CD4-positive, alpha-beta T cell treated with Interleukin-17A for 1 hour (primary cell): ENCODE measurements around the gene CERK.

ENCODE experiments used
- DNase-seq: peaks from one replicate; pipeline ENCODE4 v3.0.0-alpha.2; 2020

Gene CERK

DNA sequence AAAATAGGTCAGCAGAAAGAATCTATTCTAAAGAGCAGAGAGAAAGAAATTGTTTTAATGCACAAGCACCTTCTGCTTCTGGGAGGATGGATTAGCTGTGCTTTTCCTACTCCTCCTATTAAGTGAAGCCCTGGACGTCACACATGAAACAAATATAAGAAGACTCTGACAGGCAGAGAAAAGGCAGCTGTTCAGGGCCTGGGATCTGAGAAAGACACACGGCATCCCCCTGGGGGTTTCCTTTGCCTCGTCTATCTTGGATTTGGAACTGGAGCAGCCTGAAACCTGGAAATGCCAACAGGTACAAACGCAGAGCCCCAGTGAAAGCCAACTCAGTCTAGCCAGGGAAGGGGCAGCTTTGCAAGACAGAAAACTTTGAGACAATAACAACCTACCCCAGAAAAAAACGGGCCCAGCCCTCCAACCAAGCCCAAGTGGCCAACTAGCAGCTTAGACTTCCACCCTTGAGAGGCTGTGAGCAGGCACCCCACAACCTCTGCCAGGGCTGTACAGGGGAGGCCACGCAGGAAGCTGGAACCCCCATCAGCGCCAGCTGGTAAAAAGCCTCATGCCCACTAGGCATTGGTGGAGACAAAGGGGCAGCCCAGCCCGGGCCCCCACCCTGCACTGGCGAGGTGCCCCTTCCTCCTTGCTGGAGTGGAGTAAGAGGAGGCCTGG, 7.3 kb downstream of the CERK start:
- no peak for DNase-seq

DNA sequence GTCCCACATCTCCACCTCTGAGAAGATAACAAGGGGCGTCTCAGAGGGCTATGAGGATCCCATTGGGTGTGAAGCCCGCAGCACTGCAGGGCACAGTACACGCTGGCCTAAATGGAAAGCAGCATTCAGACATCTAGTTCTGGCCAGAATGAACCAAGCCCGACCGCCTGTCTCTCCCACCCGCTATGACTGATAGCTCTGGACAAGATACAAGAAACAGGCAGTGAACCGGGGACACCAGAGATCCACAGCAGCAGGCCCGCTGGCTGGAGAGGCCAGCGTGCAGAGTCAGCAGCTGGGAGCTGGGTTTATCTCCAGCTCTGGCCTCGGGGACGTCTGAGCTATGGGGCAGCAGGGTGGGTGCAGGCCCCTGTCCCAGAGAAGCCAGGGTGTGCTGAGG, 9.6 kb downstream of the CERK start:
- DNase-seq: no peak

DNA sequence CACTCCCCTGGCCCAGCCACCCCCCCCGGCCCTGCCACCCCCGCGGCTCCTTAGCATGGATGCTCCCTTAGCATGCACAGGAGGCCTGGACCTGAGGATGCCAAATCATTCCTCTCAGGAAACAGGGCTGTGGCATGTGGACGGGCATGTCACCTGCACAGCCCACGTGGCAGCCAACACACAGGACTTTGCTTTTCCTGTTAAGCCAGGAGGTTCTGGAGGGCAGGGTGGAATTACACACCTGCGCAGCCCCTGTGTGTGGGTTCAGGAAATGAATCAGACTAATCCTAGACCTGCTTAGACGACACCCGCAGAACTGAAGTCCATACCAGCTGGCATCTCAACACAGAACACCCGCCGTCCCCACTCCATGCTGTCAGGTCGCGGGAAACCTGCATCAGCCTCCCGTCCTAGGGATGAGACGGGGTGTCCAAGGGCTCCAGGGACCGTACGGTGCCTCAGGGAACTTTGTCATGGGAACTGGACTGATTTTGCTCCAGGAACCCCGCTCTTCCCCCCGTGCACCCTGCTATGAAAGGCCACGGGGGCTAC, 10.2 kb downstream of the CERK start:
- no peak for DNase-seq

DNA sequence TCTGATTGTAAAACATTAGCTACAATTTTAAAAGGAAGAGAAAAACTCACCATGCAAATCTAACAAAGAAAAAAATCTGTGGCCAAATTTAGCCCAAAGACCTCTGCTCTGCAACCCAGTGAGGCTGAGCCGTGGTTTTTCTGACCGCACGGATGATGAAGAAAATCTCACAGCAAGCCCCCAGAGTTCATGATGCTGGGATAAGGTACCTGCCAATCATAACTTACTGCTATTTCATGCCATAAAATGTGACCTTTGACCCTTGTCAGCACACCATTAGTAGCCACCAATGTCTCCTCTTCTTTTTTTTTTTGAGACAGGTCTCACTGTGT, 11.1 kb downstream of the CERK start:
- DNase-seq: no peak

DNA sequence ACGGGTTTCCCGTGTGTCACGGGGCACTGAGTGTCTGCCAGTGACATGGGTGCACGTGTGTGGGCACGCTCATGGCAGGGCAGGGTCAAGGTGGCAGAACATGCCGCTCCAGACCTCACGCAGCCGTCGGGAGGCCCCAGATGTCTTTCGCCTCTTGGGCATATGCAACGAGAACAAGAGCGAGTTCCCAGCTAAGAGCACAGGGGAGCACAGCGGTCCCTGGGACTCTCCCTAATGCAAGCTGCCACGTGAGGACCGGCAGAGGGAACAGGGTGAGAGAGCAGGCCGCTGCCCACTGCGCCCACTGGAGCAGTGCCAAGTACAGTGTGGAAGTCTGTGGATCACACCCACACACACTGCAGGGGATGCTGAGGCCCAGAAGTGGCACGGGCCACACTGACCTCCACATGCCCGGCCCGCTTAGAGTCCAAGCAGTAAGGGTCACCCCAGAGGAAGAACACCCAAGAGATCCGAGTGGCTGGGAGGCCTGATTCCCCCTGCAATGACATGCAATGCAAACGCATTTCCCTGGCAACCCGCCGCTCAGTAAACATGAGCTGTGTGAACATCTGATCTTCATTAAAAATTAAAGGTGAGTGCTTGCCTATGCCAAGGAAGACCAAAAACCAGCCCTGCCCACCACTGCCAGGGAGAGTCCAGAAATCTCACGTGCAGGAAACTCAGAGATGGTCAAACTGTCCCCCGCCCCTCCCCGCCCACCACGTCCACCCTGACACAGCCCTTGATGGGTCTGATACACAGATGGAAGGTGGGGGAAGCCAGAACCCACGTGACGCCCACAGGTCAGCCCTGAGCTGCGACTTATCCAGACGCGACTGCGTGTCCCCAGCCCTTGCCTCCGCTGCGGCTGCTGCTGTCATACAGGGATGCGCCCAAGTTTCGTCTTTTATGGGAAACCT, 11.7 kb downstream of the CERK start:
- DNase-seq: no peak

DNA sequence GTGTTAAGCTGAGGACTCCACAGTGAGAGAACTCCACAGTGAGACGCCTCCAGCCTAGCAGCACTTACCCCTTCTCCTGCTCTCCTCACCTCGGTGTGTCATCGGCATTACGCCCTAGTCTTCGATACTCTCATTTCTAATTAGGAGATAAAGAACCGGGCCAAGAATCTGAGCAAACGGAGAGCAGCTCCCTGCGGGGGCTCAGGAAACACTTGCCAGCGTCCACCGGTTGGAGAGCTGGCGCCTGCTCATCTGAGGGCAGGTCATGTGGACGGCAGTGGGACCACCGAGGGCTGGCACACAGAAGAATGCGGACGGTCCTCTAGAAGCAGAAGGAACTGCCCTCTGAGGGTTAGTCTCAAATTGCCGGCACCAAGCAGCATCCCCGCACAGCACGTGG, 13.0 kb downstream of the CERK start:
- DNase-seq: no peak

DNA sequence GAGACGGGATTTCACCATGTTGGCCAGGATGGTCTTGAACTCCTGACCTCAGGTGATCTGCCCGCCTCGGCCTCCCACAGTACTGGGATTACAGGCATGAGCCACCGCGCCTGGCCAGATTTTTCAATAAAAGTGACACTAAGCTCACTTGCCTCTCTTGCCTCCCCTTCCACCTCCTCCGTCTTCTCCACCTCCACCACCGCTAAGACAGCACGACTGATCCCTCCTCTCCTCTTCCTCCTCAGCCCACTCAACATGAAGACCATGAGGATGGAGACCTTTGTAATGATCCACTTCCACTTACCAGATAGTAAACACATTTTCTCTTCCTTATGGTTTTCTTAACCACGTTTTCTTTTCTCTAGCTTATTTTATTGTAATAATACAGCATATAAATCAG, 14.2 kb downstream of the CERK start:
- DNase-seq: no peak

DNA sequence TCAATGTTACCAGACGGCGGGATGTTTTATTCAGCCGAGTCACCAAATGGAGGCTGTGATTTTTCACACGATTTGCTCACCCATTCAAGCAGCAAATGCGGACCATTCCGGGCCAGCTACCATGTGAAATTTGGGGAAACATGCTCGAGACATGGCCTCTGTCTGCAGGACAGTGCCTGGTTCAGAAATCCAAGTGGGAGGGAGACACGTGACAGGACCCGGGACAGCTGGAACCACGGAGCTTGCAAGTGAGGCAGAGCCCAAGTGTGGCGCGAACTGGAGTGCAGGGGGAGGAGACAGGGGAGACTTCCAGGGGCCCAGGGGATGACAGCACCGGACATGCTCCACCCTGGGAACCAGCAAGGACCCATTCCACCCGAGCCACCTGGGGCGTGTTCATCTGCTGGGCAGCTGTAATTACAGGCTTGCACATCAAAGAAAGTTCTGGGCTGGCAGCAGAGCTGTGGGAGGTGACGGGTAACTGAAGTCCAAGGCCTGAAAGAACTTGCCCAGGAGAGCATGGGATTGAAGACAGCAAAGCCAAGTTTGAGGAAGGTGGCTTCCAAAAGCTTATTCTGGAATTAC, 16.5 kb downstream of the CERK start:
- DNase-seq: no peak

DNA sequence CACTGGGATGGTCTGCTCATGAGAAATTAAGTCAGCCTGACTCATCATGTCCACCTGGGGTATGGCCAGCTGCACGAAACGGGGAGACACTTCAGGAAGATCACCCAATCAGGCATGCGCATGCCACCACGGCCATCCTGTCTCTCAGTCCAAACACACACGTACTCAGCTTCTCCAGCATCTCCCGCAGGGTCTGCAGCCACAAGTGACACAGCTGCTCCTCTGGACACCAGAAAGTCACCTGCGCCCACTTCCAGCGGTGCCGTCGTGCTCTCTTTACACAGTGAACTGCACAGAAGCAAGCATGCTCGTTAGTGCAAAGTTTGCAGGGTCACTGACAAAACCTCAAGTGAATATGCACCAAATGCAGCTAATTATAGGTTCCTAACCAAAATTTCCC, 18.1 kb downstream of the CERK start:
- DNase-seq: no peak

DNA sequence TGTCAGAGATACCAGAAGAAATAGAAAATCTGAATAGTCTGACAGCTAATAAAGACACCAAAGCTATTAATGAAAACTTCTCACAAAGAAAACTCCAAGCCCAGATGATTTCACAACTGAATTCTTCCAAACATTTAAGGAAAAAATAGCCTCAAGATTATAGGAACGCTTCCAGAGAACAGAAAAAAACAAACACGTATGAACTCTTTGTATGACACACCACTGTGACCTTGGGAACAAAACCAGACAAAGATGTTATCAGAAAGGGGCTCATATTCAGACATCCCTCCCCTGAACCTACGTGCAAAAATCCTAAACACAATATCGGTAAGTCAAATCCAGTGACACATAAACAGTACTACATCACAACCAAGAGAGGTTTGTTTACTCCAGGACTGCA, 23.5 kb downstream of the CERK start:
- DNase-seq: no peak

DNA sequence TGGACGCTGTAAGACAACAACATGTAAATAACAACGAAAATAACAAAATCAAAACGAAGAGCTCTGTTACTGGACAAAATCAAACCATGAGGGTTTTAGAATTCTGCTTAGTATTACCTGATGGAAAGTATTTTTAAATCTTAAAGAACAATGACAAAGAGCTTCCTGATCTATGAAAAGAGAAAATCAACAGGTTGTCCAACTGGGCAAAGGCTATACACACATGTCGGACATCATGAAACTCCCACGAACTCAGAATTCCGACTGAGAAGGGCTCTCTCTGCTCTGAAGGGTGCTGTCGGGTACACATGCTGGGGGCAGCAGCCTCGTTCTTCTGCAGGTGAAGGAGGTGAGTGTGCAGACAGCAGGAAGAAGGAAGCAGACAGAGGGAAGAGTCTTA, 25.8 kb downstream of the CERK start:
- DNase-seq: no peak

DNA sequence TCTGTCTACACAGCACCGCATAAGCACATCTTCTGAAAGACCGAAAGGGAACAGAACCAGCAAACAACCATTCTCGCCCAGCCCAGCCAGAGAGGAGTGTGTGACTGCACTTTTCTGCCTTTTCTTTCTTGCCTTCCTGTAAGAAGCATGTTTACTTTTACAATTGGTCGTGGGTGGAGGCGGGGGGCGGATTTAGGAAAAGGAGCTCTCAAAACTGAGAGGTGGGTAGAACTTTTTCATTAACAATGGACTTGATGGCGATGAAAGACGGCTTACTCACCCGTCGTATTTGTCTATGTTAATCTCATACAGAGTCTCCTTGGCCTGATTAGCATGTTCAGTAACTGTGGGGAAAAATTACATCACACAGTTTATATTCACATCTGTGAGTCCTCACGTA, 27.2 kb downstream of the CERK start:
- no peak for DNase-seq

DNA sequence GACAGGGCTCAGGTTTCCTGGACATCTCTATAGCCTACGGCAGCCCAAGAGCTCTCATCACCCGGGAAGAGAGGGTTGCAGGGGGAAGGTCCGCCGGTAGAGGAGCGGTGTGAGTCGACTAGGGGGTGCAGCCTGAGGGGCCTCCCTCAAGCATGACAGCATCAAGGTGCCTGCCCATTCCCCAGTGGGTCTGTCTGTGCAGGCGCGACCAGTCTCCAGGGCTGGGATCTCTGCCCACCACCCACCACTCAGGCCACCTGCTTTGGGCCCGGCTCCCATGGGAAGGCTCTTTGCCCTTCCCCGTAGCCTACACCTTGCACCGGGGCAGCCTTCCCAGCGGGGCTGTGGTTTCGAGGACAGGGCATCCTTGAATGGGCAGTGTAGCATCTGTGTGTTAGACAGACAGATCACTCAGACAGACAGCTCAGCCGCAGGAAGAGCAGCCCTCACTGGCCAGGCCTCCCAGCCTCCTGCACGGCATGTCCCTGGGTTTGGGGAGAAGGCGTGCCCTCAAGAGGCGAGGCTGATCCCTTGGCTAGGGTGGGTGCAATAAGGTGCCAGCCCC, 29.2 kb downstream of the CERK start:
- no peak for DNase-seq

DNA sequence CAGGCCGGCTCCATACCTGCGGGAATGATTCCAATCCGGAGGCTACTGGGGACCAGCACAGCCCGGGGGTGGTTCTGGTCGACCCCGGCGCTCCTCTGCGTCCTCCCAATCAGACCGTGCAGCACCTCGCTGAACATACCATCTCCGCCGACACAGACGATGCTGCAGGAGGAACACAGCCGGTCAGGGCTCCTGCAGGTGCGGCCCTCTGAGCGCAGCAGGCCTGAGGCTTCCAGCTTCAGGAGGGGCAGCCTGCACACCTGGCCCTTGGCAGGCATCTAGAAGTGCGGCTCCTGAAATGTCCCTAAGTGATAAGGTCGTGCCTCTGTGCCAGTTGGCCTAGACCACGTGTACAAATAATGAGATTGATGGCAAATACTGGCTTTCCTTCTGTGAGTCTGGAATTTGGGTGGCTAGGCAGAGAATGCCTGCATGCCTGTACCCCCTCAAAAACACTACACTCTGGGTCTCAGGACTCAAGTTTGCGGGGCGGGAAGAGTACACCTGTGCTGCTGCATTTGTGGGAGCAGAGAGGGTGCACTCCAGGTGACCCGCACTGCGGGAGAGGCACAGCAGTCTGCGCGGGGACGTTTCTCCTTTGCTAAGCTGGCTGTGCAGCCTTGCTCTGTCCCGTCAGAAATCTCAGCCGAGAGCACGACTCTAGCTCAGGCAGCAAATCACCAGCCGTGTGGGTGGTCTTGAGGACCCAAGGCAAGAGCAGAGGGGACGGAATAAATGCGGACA, 30.1 kb downstream of the CERK start:
- DNase-seq: no peak

DNA sequence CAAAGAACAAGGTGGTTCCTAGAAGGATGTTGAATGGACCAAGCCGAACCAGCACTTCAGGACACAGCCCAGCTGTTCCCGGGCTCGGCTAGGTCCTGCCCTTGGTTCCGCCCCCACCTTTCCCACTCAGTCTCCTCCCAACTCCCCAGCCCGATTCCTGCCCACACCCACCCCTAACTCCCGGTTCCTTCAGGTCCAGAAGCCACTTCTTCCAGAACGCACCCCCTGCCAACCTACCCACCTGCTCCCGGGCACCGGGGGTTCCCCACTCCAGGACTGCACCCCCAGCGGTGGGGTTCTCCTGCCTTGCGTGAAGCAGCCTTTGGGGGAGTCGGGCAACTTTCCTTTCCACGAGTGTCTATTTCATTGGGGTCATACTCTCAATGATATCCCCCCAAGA, 30.7 kb downstream of the CERK start:
- no peak for DNase-seq

DNA sequence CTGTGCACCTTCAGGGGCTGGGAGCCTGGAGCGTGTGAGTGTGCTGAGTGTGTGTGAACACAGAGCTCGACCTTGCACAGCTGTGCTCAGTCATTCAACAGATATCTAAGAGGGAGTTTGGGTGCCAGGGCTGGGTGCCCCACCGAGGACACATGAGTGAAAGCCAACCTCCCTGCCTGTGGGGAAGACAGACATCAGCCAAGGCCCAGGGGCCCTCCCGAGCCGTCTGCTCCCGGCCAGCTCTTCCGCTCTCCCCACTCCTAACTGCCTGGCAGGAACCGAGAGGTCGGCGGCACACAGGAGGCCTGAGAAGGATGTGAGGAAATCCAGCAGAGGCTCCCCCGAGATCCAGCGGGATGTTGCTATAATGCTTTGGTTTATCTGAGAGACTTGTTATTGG, 32.0 kb downstream of the CERK start:
- no peak for DNase-seq

DNA sequence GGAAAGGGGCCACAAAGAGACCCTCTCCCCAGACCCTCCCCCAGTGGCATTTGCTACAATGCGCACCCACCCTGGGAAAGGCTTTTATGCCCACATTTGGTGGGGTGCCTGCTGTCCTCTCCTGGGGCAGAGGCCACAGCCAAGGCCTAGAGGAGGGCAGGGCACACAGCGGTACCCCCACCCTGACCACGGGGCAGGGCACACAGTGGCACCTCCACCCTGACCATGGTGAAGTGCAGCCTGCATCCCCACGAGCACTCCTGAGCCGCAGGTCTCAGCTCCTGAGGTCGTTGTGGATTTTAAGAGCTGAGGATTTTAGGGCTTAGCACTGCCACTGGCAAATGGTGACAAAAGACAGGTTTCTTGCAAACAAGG, 34.1 kb downstream of the CERK start:
- DNase-seq: no peak

DNA sequence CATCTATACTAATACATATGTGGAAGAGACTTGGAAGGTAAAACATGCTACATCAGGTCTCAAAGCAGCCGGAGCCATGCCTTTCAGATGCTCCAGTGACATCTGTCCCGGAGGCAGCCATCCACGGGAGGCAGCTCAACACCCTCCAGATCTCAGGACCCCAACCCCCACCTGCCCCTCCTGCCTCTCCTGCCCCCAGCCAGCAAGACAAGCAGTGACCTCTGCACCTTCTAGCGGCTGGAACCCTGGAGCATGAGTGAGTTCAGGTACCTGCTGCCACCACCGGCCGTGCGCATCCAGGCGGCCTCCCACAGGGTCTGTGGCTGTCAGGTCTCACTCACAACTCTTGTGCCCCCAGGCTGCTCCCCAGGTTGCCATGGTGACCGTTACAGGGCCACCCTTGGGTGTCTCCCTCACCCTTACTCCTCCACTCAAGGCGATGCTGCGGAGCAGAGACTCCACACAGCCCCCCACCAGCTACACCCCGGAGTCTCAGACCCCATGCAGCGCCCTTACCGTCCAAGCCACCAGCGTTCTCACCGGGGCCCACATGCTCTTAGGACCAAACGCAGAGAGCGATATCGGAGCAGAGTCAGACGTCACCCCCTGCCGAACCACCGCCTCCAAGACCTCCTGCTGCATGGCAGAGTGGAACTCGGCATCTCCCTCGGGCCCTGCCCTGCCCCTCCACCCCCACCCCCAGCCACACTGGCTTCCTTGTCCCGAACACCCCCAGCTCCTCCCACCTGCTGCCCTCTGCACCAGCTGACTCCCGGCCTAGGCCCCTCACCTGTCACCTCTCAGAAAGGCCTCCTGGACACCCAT, 34.7 kb downstream of the CERK start:
- DNase-seq: no peak

DNA sequence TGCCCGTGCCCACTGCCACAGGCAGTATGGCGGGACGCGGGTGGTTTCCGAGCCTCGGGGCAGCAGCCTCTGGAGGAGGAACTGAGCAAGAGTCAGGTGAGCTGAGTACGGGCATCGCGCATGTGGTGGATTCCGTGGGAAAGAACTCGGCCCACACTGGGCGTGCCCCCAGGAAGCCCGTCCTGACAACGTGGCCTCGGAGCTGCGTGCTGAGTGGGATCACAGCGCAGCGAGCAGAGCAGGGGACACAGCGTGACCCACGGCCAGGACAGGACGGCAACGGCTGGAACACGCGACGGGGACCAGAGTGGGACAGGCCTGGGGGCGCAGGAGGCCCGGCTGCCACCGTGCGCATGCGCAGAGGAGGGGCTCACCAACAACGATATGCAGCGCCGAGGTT, 36.8 kb downstream of the CERK start:
- no peak for DNase-seq

DNA sequence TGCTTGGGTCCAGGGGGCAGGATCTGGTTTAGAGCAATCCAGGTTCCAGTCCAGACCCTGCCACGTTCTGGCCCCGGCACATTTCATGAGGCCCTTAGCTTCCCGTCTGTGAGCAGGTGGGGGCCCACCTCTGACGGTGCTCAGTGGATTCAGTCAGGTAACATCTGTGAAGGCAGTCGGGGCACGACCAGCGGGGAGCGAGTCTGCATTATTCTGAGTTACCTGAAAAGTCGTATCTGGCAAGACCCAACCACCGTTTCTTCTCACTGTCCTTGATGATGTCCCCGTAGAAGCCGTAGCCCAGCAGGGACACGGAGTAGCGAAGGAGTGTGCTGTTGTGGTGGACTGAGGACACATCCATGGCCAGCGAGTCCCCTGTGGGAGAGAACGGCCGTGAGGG, 39.0 kb downstream of the CERK start:
- DNase-seq: no peak

DNA sequence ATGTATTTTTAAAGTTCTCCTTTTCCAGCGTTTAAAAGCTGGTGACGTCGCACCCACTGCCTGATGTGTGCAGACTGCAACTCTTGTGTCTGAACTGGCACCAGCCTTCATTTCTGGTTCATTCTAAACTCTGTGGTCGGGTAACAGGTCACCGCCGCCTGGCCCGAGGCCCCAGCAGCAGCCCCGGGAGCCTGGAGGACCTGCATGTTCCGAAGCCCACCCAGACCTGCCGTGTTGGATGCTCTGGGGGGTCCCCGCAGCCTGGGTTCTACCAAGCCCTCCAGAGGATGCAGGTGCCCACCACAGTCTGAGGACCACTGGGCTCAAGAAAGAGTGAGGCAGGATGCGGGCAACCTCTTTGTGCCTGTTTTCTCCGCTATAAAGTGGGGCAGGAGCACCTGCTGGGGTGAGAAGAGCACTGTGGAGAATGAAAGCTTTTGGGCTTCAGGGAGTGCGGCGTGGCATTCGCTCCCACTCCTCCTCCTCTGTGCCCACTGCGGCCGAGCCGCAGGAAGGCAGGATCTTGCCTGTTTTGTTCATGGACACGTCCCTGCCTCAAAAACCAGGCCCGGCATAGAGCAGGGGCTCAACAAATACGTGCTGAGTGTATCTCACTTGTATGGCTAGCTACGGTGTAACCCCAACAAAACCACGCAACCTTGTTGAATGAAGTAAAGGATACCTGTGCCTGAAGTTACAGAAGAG, 40.1 kb downstream of the CERK start:
- DNase-seq: no peak
